ENCODE measurements around the gene C19orf25.

Gene C19orf25

DNA sequence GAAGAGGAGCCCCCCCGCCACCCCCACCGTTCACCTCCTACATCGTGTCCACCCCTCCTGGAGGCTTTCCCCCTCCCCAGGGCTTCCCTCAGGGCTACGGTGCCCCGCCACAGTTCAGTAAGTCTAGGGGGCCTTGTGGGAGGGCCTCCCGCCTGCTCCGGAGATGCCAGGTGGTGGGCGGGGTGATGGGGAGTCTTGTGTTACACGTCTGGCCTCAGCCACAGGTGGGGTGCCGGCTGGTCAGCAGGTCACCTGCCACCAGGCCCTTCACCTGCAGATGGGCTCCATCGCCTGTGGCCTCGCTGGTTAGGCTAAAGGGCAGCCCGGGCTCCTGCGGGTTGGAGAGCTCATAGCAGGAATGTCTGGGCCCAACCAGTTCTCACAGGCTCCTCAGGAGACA lies 48.8 kb downstream of the C19orf25 start:
- Histone ChIP-seq H3K9ac (ENCODE audit: low read depth in 1 of 2, low read length in 2 of 2) (no peak overlapping the region), H3K27ac (ENCODE audit: low read depth, low read length) (no peak overlapping the region), H3K4me3 (ENCODE audit: low read depth in 1 of 2, low read length in 2 of 2) (no peak overlapping the region), H3K27me3 (ENCODE audit: control insufficient read depth in 1 of 2, insufficient read depth in 2 of 2, low read length in 2 of 2) (no peaks in the 10 kb centered on the region), H3K9me3 (ENCODE audit: control insufficient read depth in 1 of 2, low read length in 2 of 2) (no peaks in the 10 kb centered on the region), H3K36me3 (ENCODE audit: control insufficient read depth in 1 of 2, insufficient read depth in 2 of 2, low read length in 2 of 2) (peaks cover 21 to 79% of the 10 kb centered on the region in 2 donors), H3K4me1 (ENCODE audit: control insufficient read depth in 1 of 2, insufficient read depth in 2 of 2, low read length in 2 of 2) (no peaks in the 10 kb centered on the region)

GRCh38 chr19:1429750-1430149 lies 49.3 kb downstream of the C19orf25 start:
- Histone ChIP-seq H3K4me1 (ENCODE audit: control insufficient read depth in 1 of 2, insufficient read depth in 2 of 2, low read length in 2 of 2) (peaks cover 0 to 3% of the 10 kb centered on the region in 2 donors), H3K4me3 (ENCODE audit: low read depth in 1 of 2, low read length in 2 of 2) (no peak overlapping the region), H3K9ac (ENCODE audit: low read depth in 1 of 2, low read length in 2 of 2) (no peak overlapping the region), H3K27me3 (ENCODE audit: control insufficient read depth in 1 of 2, insufficient read depth in 2 of 2, low read length in 2 of 2) (no peaks in the 10 kb centered on the region), H3K27ac (ENCODE audit: low read depth, low read length) (no peak overlapping the region), H3K9me3 (ENCODE audit: control insufficient read depth in 1 of 2, low read length in 2 of 2) (no peaks in the 10 kb centered on the region), H3K36me3 (ENCODE audit: control insufficient read depth in 1 of 2, insufficient read depth in 2 of 2, low read length in 2 of 2) (peaks cover 25 to 83% of the 10 kb centered on the region in 2 donors)

- H3K27me3 ChIP-seq (ENCODE audit: control insufficient read depth in 1 of 2, insufficient read depth in 2 of 2, low read length in 2 of 2), result no peaks in the 10 kb centered on the region
- no peak overlapping the region for H3K9ac ChIP-seq (ENCODE audit: low read depth in 1 of 2, low read length in 2 of 2)
- peaks cover 26 to 80% of the 10 kb centered on the region in 2 donors for H3K36me3 ChIP-seq (ENCODE audit: control insufficient read depth in 1 of 2, insufficient read depth in 2 of 2, low read length in 2 of 2)
- H3K27ac ChIP-seq (ENCODE audit: low read depth, low read length), result no peak overlapping the region
- peaks cover 7% of the 10 kb centered on the region in 2 donors for H3K4me1 ChIP-seq (ENCODE audit: control insufficient read depth in 1 of 2, insufficient read depth in 2 of 2, low read length in 2 of 2)
- no peak overlapping the region for H3K4me3 ChIP-seq (ENCODE audit: low read depth in 1 of 2, low read length in 2 of 2)
- H3K9me3 ChIP-seq (ENCODE audit: control insufficient read depth in 1 of 2, low read length in 2 of 2), result no peaks in the 10 kb centered on the region
These were observed 50.1 kb downstream of the C19orf25 start for GRCh38 chr19:1428738-1429391.

GRCh38 chr19:1427221-1427920 lies 51.6 kb downstream of the C19orf25 start:
- H3K27me3 ChIP-seq (ENCODE audit: control insufficient read depth in 1 of 2, insufficient read depth in 2 of 2, low read length in 2 of 2), result no peaks in the 10 kb centered on the region
- H3K27ac ChIP-seq (ENCODE audit: low read depth, low read length), result no peak overlapping the region
- H3K36me3 ChIP-seq (ENCODE audit: control insufficient read depth in 1 of 2, insufficient read depth in 2 of 2, low read length in 2 of 2), result peaks cover 26 to 80% of the 10 kb centered on the region in 2 donors
- peaks cover 7 to 10% of the 10 kb centered on the region in 2 donors for H3K4me1 ChIP-seq (ENCODE audit: control insufficient read depth in 1 of 2, insufficient read depth in 2 of 2, low read length in 2 of 2)
- no peak overlapping the region for H3K9ac ChIP-seq (ENCODE audit: low read depth in 1 of 2, low read length in 2 of 2)
- no peaks in the 10 kb centered on the region for H3K9me3 ChIP-seq (ENCODE audit: control insufficient read depth in 1 of 2, low read length in 2 of 2)
- H3K4me3 ChIP-seq (ENCODE audit: low read depth in 1 of 2, low read length in 2 of 2), result no peak overlapping the region

DNA sequence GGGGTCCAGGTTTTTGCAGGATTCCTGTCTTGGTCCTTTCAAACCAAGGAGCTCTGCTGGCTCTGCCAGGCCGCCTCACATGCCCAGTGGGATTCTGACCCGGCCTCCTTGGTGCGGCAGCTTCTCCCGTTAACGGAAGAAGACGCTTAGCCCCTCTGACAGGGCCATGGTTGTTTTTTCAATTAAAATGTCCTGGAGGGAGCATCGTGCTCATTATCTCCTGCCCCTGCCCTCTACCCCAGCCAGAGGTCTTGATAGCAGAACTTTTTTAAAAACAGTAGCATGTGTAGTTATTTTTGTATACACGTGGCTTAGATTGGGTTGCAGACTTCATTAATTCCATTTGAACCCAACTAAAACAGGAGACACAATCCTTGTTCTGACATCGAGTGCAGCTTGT lies 52.3 kb downstream of the C19orf25 start:
- H3K27me3 ChIP-seq (ENCODE audit: control insufficient read depth in 1 of 2, insufficient read depth in 2 of 2, low read length in 2 of 2), result no peaks in the 10 kb centered on the region
- no peaks in the 10 kb centered on the region for H3K9me3 ChIP-seq (ENCODE audit: control insufficient read depth in 1 of 2, low read length in 2 of 2)
- H3K36me3 ChIP-seq (ENCODE audit: control insufficient read depth in 1 of 2, insufficient read depth in 2 of 2, low read length in 2 of 2), result peaks cover 29 to 80% of the 10 kb centered on the region in 2 donors
- H3K9ac ChIP-seq (ENCODE audit: low read depth in 1 of 2, low read length in 2 of 2), result no peak overlapping the region
- no peak overlapping the region for H3K27ac ChIP-seq (ENCODE audit: low read depth, low read length)
- no peak overlapping the region for H3K4me3 ChIP-seq (ENCODE audit: low read depth in 1 of 2, low read length in 2 of 2)
- peaks cover 7 to 10% of the 10 kb centered on the region in 2 donors for H3K4me1 ChIP-seq (ENCODE audit: control insufficient read depth in 1 of 2, insufficient read depth in 2 of 2, low read length in 2 of 2)

DNA sequence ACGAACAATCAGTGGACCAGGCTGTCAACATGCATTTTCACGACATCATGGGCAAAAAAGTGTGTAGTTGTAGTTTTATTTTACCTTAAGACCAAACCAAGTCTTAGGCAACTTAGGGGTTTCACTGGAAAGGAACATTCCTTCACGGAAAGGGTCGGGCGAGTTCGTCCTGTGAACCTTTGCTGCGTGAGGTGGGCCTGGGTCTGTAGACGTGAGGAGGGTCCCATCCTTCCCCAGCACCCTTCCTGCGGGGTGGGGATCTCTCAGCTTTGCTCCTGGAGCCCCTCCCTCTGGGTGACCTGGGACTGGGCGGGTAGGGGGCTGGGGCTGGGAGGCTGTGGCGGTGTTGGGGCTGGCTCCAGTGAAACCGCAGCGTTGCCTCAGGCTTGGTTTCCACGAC lies 53.1 kb downstream of the C19orf25 start:
- Histone ChIP-seq H3K4me3 (ENCODE audit: low read depth in 1 of 2, low read length in 2 of 2) (no peak overlapping the region), H3K36me3 (ENCODE audit: control insufficient read depth in 1 of 2, insufficient read depth in 2 of 2, low read length in 2 of 2) (peaks cover 33 to 83% of the 10 kb centered on the region in 2 donors), H3K27ac (ENCODE audit: low read depth, low read length) (no peak overlapping the region), H3K9ac (ENCODE audit: low read depth in 1 of 2, low read length in 2 of 2) (no peak overlapping the region), H3K9me3 (ENCODE audit: control insufficient read depth in 1 of 2, low read length in 2 of 2) (no peaks in the 10 kb centered on the region), H3K4me1 (ENCODE audit: control insufficient read depth in 1 of 2, insufficient read depth in 2 of 2, low read length in 2 of 2) (peaks cover 7 to 10% of the 10 kb centered on the region in 2 donors), H3K27me3 (ENCODE audit: control insufficient read depth in 1 of 2, insufficient read depth in 2 of 2, low read length in 2 of 2) (no peaks in the 10 kb centered on the region)

DNA sequence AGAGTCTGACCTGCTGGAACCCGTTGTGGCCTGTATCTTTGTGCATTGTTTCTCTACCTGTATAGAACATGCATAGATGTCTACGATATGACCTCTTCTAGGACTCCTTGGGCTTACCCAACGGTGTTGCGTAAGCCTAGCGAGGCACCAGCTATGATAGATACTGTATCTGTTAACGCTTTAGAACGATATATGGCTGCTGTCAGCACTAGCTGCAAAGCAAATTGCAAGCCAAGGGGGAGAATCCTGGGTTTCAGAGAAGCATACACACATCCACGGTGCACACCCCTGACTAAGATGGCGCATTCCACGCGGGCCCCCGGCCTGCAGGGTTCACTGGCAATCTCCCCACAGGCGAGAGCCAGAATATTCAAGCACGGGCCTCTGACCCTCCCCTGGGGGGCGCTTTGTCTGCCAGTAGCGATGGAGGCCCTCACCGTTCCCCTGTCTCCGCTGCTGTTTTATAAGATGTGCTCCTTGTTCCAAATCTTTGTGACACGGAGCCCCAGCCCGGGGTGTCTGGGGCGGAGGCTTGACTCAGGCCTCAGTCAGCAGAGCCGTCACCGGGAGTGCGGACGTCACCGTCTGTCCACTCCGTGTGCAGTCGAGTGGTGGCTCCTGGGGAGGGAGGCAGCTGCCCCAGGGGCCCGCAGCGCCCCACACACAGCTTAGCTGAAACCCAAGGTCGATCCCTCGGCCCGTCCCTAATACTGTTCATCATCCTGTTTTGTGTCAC lies 53.7 kb downstream of the C19orf25 start:
- H3K4me3 ChIP-seq (ENCODE audit: low read depth in 1 of 2, low read length in 2 of 2), result no peak overlapping the region
- peaks cover 39 to 87% of the 10 kb centered on the region in 2 donors for H3K36me3 ChIP-seq (ENCODE audit: control insufficient read depth in 1 of 2, insufficient read depth in 2 of 2, low read length in 2 of 2)
- peak overlapping the region; percentile 32 for H3K27ac ChIP-seq (ENCODE audit: low read depth, low read length)
- H3K4me1 ChIP-seq (ENCODE audit: control insufficient read depth in 1 of 2, insufficient read depth in 2 of 2, low read length in 2 of 2), result peaks cover 7 to 10% of the 10 kb centered on the region in 2 donors
- no peaks in the 10 kb centered on the region for H3K27me3 ChIP-seq (ENCODE audit: control insufficient read depth in 1 of 2, insufficient read depth in 2 of 2, low read length in 2 of 2)
- no peak overlapping the region for H3K9ac ChIP-seq (ENCODE audit: low read depth in 1 of 2, low read length in 2 of 2)
- no peaks in the 10 kb centered on the region for H3K9me3 ChIP-seq (ENCODE audit: control insufficient read depth in 1 of 2, low read length in 2 of 2)

- Histone ChIP-seq H3K27ac (ENCODE audit: low read depth, low read length) (no peak overlapping the region), H3K4me3 (ENCODE audit: low read depth in 1 of 2, low read length in 2 of 2) (no peak overlapping the region), H3K9ac (ENCODE audit: low read depth in 1 of 2, low read length in 2 of 2) (no peak overlapping the region), H3K36me3 (ENCODE audit: control insufficient read depth in 1 of 2, insufficient read depth in 2 of 2, low read length in 2 of 2) (peaks cover 43 to 88% of the 10 kb centered on the region in 2 donors), H3K27me3 (ENCODE audit: control insufficient read depth in 1 of 2, insufficient read depth in 2 of 2, low read length in 2 of 2) (no peaks in the 10 kb centered on the region), H3K9me3 (ENCODE audit: control insufficient read depth in 1 of 2, low read length in 2 of 2) (no peaks in the 10 kb centered on the region), H3K4me1 (ENCODE audit: control insufficient read depth in 1 of 2, insufficient read depth in 2 of 2, low read length in 2 of 2) (peaks cover 7 to 10% of the 10 kb centered on the region in 2 donors)
These were observed 54.6 kb downstream of the C19orf25 start for GRCh38 chr19:1424192-1424955.

DNA sequence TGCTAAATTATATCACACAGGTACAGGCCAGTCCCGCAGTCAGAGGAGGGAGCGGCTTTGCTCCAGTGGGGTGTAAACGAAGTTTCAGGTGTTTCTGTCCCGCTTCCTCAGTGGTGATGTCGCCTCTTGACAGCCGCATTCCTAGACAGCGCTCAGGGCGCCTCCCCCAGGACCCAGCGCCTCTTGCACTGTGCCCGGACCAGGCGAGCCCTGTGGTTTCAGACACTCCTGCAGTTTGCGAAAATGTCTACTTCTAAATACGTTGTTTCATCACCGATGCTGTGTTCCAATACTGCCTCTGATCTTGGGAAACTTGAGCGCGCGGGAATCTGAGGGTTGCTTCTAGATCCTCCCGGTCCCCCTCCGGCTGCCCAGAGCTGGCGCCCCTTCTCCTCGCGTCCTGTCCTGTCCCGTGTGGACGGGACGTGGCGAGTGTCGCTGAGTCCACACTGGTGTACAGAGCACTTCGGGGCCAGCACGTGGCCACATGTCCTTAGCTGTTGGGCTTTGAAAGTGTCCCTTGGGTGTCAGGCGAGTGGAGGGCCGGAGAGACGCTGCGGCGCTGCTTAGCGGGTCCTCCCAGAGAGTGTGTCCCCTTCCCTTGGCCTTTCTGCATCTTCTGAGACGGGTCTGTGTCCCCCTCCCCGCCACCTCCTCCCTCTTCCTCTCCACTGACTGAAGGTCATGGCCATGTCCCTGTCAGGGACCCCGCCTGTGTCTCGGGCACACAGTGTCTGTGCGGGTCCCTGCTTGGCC lies 55.4 kb downstream of the C19orf25 start:
- H3K36me3 ChIP-seq (ENCODE audit: control insufficient read depth in 1 of 2, insufficient read depth in 2 of 2, low read length in 2 of 2), result peaks cover 43 to 88% of the 10 kb centered on the region in 2 donors
- no peaks in the 10 kb centered on the region for H3K9me3 ChIP-seq (ENCODE audit: control insufficient read depth in 1 of 2, low read length in 2 of 2)
- no peak overlapping the region for H3K4me3 ChIP-seq (ENCODE audit: low read depth in 1 of 2, low read length in 2 of 2)
- H3K4me1 ChIP-seq (ENCODE audit: control insufficient read depth in 1 of 2, insufficient read depth in 2 of 2, low read length in 2 of 2), result peaks cover 7 to 10% of the 10 kb centered on the region in 2 donors
- no peak overlapping the region for H3K9ac ChIP-seq (ENCODE audit: low read depth in 1 of 2, low read length in 2 of 2)
- no peaks in the 10 kb centered on the region for H3K27me3 ChIP-seq (ENCODE audit: control insufficient read depth in 1 of 2, insufficient read depth in 2 of 2, low read length in 2 of 2)
- no peak overlapping the region for H3K27ac ChIP-seq (ENCODE audit: low read depth, low read length)
